Measurements from ENCODE around the gene ENOX1. TPM values are rescaled to one million over a fixed set of nuclear protein-coding genes. Genes with fewer than 3 reads are reported as not detected.

ENOX1 gene
- total and polyA plus RNA-seq, 2 of the 8 experiments (the other 6 are each of a cell fraction or from before 2014, with no cell fraction given) = 0.23 to 0.37 TPM

GRCh38 chr13:43316281-43316680 is 470.5 kb downstream of the ENOX1 start (continued):
- TF ChIP-seq CHD1 (IDR thresholded peaks at IDR 0.05; ENCODE audit: low read depth, low read length) (no peak), HDAC2 (IDR thresholded peaks at IDR 0.05; ENCODE audit: borderline replicate concordance in 1 of 2, low read depth in 2 of 2, low read length in 2 of 2) (no peak), ZNF274 (IDR thresholded peaks at IDR 0.05; ENCODE audit: borderline replicate concordance, extremely low read depth, low read length) (no peak), ASH2L (IDR thresholded peaks at IDR 0.05; ENCODE audit: low read length) (no peak)

Measured in H1 (cell line).